ENCODE results near the gene APOBEC4.

DNA sequence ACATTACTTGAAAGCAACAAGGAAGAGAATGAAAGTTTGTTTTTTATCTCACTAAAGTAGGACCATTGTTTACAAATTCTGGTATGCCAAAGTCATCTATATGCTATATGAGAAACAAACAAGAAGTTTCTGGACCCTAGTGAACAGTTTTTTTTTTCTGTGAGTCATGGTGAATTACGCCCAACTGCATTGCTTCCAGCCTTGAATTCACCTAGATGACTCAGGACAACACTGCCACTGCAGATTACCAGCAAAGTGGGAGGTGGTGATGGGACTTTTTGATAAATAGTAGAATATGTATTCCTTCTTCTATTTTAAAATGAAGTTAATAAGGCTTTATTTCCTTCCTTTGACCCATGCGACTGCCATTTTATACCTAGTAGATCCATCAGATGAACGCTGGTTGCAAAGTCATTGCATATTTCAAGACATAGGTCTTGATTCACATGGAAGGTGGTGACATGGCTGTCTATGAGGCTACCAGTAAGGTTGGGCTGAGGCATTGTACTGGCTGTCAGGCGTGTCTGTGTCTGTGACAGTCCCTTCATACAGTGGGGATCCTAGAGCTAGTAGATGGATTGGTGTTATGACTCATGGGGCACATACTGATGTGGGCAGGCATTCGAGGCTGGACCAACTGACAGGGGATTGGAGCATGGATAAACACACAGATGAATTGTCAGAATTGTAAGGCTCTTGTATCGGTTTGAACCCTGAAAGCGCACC, 49.1 kb upstream of the APOBEC4 start:
- TF ChIP-seq CTCF (IDR thresholded peaks at IDR 0.05; ENCODE audit: insufficient read depth, low read length) (no peak), POLR2AphosphoS5 (IDR thresholded peaks at IDR 0.05; ENCODE audit: low read depth) (no peak), GABPA (IDR thresholded peaks at IDR 0.05; ENCODE audit: low read depth) (no peak)
